HAP-1 (cell line): Measurements from ENCODE around the gene LRRC7.

Source experiments
- DNase-seq, 2 experiments: peaks; one replicate each; pipeline ENCODE4 v3.0.0-alpha.2; 2016 to 2020; ENCODE audit warnings: low spot score in 2 of 2
- H3K27me3 ChIP-seq: fragments of 250-450 bp; sonication (Bioruptor Pico); 2 replicates; pipeline ENCODE4 v1.5.1; 2020; ENCODE audit warnings: low read depth, mild to moderate bottlenecking, moderate library complexity
- H3K36me3 ChIP-seq: fragments of 250-450 bp; sonication (Bioruptor Pico); replicated peaks from 2 replicates; pipeline ENCODE4 v1.5.1; 2020; ENCODE audit warnings: mild to moderate bottlenecking
- H3K4me1 ChIP-seq: fragments of 250-450 bp; sonication (Bioruptor Pico); 2 replicates; pipeline ENCODE4 v1.5.1; 2020; ENCODE audit warnings: mild to moderate bottlenecking
- H3K4me3 ChIP-seq: fragments of 250-450 bp; sonication (Bioruptor Pico); 2 replicates; pipeline ENCODE4 v1.5.1; 2020; ENCODE audit warnings: mild to moderate bottlenecking, moderate library complexity
- H3K9me3 ChIP-seq: fragments of 250-450 bp; sonication (Bioruptor Pico); 2 replicates; pipeline ENCODE4 v1.5.1; 2020; ENCODE audit warnings: mild to moderate bottlenecking, moderate library complexity
- in situ Hi-C: fragments of 300-500 bp; cut with MboI; formaldehyde crosslinking; loops from 3 replicates; pipeline ENCODE4 v1.14.3; 2020; ENCODE audit warnings: low sequenced_read_pairs, inconsistent platforms, mixed read lengths

Gene LRRC7

DNA sequence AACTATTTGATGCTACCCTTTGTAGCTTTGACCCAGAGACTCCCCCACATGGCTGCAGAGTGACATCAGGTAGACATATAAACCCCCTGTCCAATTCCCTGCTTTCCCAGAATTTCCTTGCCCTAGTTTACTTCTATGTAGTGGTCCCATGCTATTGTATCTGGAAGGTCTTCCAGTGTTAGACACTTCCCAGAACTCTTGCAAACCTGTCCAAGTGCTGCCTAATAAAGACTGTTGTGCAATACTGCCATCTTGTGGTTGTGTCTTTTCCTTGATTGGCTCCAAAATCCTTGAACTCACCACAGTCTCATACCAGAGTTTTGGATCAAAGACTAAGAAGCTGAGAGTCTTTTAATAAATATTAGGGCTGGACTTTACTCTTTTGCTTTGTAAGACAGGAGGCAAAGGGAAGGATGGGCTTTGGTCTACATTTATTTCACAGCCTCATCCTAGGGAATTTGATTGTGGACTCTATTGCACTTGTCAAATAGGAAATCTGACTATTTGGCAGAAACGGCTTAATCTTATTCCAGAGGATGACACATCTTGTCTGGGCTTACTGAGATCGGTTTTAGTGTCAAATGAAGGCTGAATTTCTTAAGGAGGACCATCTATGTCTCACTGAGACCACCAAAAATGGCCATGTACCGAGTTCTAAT, 169.9 kb downstream of the LRRC7 start:
- peak; percentile 64 to 73 for DNase-seq
- in situ Hi-C loops: loop anchor here (25.0 kb wide), 1 partner anchor 1275 kb away; no protein-coding TSS in a partner anchor
- no peaks in the 10 kb centered on the region for H3K9me3 ChIP-seq
- peaks cover 14% of the 10 kb centered on the region for H3K4me1 ChIP-seq
- H3K36me3 ChIP-seq: no peaks in the 10 kb centered on the region
- no peaks in the 10 kb centered on the region for H3K27me3 ChIP-seq
- H3K4me3 ChIP-seq: no peak overlapping the region

DNA sequence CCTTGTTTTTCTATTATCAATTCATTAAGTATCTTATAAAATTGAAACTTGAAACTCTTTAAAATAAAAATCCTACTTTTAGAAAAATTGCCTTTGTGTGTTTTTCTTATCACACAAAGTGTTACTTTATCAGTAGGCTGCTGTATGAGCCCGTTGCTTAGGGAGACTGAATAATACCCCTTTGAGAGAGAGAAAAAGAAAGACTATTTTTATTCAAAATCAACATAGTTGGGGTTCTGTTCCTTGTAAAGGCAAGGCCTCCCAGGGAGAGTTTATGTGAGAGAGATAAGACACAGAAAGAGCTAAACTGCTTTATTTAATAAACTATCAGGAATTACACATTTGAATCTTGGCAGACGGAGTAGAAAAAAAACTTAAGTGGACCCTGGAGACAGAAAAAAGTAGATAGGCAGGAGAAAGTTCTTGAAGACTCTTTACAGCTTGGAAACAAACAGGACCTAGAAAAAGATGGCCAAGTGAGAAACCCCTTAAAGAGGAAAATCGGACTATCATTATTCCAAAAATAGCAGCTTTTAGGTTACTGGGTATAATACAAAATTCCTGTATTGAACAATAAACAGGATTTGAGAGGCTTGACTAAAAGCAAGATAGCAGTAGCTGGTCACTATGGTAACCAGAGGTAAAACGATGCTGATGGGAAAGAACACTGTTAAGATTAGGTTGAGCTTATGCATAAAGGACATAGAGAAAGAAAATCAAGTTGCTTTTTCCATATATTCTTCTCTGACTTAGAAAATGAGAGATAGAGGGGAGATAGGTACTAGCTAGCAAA, 170.9 kb downstream of the LRRC7 start:
- Histone ChIP-seq H3K36me3 (no peaks in the 10 kb centered on the region), H3K9me3 (no peaks in the 10 kb centered on the region), H3K4me3 (no peak overlapping the region), H3K4me1 (peaks cover 23% of the 10 kb centered on the region), H3K27me3 (no peaks in the 10 kb centered on the region)
- in situ Hi-C loops: loop anchor here (25.0 kb wide), 1 partner anchor 1276 kb away; no protein-coding TSS in a partner anchor
- peak in 1 of 2 experiments; percentile 25 for DNase-seq

DNA sequence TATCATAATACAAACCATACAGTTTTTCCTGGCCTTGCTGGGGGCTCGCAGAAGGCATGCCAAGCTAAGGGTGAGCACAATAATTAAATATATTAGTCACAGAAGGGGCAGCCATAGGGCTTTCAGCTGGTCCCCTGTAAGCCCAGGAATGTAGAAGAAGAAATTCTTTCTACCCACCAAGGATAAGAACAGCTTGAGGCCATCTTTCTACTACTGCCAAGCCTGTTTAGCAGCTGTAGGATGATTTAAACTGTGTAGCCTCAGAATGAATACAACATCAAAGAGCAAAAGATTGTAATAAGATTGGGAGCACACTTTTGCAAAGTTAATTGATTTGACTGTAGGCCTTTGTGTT, 171.5 kb downstream of the LRRC7 start:
- in situ Hi-C loops: loop anchor here (25.0 kb wide), 1 partner anchor 1277 kb away; no protein-coding TSS in a partner anchor
- H3K36me3 ChIP-seq: no peaks in the 10 kb centered on the region
- no peaks in the 10 kb centered on the region for H3K9me3 ChIP-seq
- H3K4me1 ChIP-seq: peaks cover 29% of the 10 kb centered on the region
- H3K27me3 ChIP-seq: no peaks in the 10 kb centered on the region
- H3K4me3 ChIP-seq: no peak overlapping the region
- peak; percentile 18 to 42 for DNase-seq

DNA sequence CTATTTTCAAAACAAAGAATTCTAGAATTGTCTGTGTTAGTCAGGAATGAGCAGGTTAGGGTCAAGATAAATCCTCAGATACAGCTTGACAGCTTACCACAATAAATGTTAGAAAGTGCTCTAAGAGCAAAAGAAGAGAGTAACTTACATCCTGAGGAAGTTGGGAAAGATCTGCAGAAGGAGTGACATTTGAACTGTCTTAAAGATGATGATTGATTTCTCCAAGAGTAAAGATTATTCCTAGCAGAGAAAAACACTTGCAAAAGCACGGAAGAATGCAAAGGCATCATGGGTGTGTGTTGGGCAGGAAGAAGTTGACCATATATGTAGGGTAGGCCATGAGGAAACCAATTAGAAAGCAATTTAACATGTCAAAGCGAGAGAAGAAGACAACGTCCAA, 175.4 kb downstream of the LRRC7 start:
- Histone ChIP-seq H3K9me3 (no peaks in the 10 kb centered on the region), H3K27me3 (no peaks in the 10 kb centered on the region), H3K36me3 (no peaks in the 10 kb centered on the region), H3K4me1 (peaks cover 37% of the 10 kb centered on the region), H3K4me3 (no peak overlapping the region)
- in situ Hi-C loops: loop anchor here (25.0 kb wide), 1 partner anchor 1281 kb away; no protein-coding TSS in a partner anchor
- peak in 1 of 2 experiments; percentile 24 for DNase-seq

DNA sequence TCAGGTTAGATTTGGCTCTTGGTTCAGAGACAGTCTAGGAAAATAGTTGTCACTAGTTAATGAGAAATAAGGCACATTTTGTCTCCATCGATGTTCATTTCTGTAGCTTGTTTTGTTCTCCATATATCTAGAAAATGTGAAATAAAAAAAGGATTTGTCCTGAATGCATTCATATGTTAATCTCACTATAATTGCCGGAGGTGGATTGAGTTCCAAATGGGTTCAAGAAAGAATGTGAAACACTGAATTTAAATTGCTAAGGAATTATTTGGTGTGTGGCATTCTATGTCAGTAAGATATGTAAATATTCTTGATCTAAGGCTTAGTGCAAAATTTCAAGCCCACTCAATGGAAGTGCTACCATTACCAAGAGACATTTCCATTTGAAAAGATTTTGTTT, 176.7 kb downstream of the LRRC7 start:
- H3K4me3 ChIP-seq: no peak overlapping the region
- peak in 1 of 2 experiments; percentile 95 for DNase-seq
- no peaks in the 10 kb centered on the region for H3K27me3 ChIP-seq
- H3K9me3 ChIP-seq: no peaks in the 10 kb centered on the region
- no peaks in the 10 kb centered on the region for H3K36me3 ChIP-seq
- H3K4me1 ChIP-seq: peaks cover 27% of the 10 kb centered on the region
- in situ Hi-C loops: loop anchor here (25.0 kb wide), 1 partner anchor 1282 kb away; no protein-coding TSS in a partner anchor

DNA sequence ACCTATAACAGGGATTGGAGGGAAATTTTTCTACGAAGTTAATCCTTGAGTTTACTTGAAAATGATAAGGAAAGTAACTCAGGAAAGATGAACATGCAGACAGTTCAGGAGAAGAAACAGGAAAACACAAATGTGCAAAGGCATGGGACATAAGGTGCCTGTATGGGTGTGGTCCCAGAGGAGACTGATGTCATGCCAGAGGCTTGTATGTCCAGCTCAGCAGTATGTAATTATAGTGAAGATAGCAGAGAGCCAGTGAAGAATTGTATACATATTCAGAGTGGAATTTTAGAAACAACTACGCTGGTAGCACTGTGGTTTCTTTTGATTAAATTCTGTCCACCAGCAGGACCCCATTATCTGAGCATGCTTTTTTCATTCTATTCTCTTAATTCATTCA, 179.5 kb downstream of the LRRC7 start:
- no peak for DNase-seq
- Histone ChIP-seq H3K36me3 (no peaks in the 10 kb centered on the region), H3K4me3 (no peak overlapping the region), H3K4me1 (peaks cover 23% of the 10 kb centered on the region), H3K27me3 (no peaks in the 10 kb centered on the region), H3K9me3 (no peaks in the 10 kb centered on the region)
- in situ Hi-C loops: loop anchor here (25.0 kb wide), 1 partner anchor 1285 kb away; no protein-coding TSS in a partner anchor

DNA sequence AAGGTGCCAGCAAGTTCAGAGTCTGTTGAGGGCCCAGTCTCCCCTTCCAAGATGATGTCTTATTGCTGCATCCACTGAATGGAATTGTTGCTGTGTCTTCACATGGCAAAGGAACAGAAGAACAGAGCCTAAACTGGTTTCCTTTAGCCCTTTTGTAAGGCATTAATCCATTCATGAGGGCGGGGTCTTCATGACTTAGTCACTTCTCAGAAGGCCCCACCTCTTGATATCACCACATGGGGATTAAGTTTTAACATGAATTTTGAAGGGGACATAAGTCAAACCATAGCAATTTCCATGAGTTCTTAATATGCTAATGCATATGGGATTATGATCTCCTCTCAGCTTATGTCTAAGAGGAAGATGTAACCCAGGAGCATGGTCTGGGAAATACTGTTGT, 182.9 kb downstream of the LRRC7 start:
- H3K4me3 ChIP-seq: no peak overlapping the region
- in situ Hi-C loops: no loop called here
- no peaks in the 10 kb centered on the region for H3K9me3 ChIP-seq
- no peaks in the 10 kb centered on the region for H3K36me3 ChIP-seq
- no peaks in the 10 kb centered on the region for H3K4me1 ChIP-seq
- H3K27me3 ChIP-seq: no peaks in the 10 kb centered on the region
- no peak for DNase-seq

DNA sequence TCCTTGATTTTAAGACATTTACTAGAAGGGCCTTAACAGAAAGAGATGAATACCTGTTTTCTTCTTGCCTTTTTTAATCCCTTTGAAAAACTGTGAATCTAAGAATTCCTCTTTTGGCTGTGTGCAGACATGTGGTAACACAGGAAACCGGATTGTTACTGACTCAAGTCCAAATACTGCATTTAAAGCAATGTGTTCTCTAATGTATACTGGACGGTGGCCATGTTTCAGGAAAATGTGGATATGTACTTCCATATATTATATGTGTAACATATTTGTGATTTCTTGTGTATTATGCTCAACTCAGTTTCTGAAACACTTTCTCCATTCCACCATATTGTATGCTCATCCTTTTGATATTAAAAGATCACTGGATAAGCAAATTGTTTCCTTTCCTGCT, 185.1 kb downstream of the LRRC7 start:
- Histone ChIP-seq H3K4me1 (no peaks in the 10 kb centered on the region), H3K4me3 (no peak overlapping the region), H3K9me3 (no peaks in the 10 kb centered on the region), H3K27me3 (no peaks in the 10 kb centered on the region), H3K36me3 (no peaks in the 10 kb centered on the region)
- DNase-seq: no peak
- in situ Hi-C loops: no loop called here

DNA sequence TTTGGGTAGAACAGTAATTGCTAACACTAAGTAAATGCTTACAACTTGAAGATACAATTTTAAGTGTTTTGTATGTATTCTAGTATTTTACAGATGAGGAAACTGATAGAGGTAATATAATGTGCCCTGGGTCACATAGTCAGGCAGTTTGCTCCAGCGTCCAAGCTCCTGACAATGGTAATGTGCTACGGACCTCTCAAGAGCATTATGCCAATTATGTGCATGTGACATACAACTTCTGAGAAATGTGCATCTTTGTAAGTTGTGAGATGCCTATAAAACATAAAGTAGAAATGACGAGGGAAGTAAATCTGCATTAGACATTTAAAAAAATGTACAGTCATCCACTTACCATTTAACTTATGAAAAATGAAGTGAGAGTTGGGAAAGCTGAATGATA, 186.8 kb downstream of the LRRC7 start:
- Histone ChIP-seq H3K9me3 (no peaks in the 10 kb centered on the region), H3K36me3 (no peaks in the 10 kb centered on the region), H3K4me1 (no peaks in the 10 kb centered on the region), H3K4me3 (no peak overlapping the region), H3K27me3 (no peaks in the 10 kb centered on the region)
- in situ Hi-C loops: no loop called here
- DNase-seq: no peak

DNA sequence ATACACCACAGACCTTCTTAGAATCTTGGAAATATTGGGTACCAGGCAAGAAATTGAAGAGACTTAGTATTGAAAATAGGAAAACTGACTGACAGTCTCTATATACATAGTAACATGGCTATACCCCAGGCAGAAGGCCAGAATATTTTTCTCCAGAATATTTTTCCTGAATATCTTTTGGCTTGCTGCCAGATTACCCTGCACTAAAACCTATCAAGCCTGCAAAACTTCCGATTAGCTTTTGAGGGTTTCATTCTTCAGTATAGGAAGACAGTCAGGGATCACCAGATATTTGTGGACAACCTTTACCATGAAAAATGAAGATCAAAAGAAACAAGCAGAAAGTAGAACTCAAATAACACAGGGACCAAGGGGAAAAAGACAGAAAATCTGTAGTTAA, 187.9 kb downstream of the LRRC7 start:
- in situ Hi-C loops: no loop called here
- no peaks in the 10 kb centered on the region for H3K27me3 ChIP-seq
- no peak for DNase-seq

DNA sequence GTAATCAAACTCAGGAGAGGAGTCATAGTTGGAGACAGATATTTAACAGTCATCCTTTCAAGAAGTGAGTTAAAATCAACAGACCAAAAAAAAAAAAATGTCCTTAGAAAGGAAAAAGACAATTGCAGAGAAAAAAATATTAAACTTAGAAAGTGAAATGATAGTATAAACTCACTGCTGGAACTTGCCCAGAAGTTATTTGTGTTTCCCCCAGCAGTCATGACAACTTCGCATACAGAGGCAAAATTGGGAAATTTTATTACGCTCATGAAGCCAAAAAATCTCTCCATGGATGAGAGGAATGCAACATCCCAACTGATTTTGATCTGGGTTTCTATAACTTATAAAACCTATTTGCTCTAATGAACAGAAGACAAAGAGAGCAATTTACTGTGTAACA, 198.2 kb downstream of the LRRC7 start:
- no peaks in the 10 kb centered on the region for H3K27me3 ChIP-seq
- in situ Hi-C loops: no loop called here
- no peaks in the 10 kb centered on the region for H3K36me3 ChIP-seq
- no peak overlapping the region for H3K4me3 ChIP-seq
- no peaks in the 10 kb centered on the region for H3K4me1 ChIP-seq
- no peaks in the 10 kb centered on the region for H3K9me3 ChIP-seq
- DNase-seq: no peak

More for the DNA sequence above, 187.9 kb downstream of the LRRC7 start:
- no peaks in the 10 kb centered on the region for H3K36me3 ChIP-seq
- no peaks in the 10 kb centered on the region for H3K9me3 ChIP-seq
- H3K4me1 ChIP-seq: no peaks in the 10 kb centered on the region
- H3K4me3 ChIP-seq: no peak overlapping the region

DNA sequence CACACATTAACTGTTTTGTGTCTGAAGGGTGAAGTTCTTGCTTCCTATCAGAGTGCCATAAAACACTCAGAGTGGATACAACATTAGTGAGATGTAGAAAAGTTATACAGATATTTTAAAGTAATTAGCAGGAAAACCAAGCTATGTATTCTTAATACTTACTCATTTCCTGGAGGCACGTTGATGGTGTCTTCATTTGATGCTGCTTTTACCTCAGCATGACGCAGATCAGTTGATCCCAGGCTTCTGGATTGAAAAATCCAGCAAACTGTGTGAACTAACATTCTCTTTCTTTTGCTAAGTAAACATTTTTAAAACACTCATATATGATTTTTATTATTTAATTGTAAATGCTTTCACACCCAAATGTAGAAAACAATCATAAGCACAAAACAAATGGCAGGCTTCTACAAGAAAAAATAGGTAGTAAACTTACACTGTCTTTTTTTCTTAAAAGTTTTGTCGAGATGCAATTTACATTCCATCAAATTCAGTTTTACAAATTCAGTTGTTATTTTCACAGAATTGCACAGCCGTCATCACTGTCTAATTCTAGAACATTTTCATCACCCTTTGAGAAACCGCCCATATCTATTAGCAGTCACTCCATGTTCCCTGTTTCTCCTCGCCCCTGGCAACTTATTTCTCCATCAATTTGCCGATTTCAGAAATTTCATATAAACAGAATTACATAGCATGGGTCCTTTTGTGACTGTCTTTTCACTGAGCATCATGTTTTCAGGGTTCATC, 198.9 kb downstream of the LRRC7 start:
- in situ Hi-C loops: no loop called here
- Histone ChIP-seq H3K27me3 (no peaks in the 10 kb centered on the region), H3K4me3 (no peak overlapping the region), H3K36me3 (no peaks in the 10 kb centered on the region), H3K9me3 (no peaks in the 10 kb centered on the region), H3K4me1 (no peaks in the 10 kb centered on the region)
- no peak for DNase-seq

DNA sequence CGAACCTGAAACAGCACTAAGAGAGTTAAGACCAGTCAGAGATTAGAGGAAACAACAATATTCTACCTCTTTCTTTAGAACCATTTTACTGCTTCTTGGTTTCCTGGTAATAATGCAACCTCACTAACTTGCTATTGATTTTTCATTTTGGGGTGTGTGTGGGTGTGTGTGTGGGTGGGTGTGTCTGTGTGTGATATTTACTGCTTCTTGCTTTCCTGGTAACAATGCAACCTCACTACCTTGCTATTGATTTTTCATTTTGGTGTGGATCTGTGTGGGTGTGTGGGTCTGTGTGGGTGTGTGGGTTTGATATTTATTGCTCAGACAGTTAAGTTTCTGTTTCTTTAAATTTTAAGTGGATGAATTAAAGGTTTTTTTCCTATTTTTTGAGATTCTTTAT, 208.8 kb downstream of the LRRC7 start:
- Histone ChIP-seq H3K36me3 (no peaks in the 10 kb centered on the region), H3K4me1 (no peaks in the 10 kb centered on the region), H3K27me3 (no peaks in the 10 kb centered on the region), H3K9me3 (no peaks in the 10 kb centered on the region), H3K4me3 (no peak overlapping the region)
- DNase-seq: no peak
- in situ Hi-C loops: no loop called here

DNA sequence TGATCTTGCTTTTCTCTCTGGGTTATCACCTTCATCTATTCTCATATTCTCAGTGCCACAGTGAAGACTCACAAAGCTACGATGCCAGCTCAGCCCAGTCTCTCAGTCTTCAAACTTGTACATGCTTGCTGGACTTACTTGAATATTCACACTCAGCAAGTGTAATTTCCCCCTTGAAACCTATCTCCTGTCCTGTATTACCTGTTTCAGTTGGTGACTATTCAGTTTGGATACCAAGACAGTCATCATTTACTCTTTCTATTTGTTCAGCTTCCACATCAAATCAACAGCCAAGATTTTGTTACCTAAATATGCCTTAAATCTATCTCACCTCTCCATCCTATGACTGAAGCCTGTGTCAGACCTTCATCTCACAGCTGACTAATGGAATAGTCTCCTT, 209.7 kb downstream of the LRRC7 start:
- in situ Hi-C loops: no loop called here

More for the DNA sequence above, 209.7 kb downstream of the LRRC7 start:
- no peaks in the 10 kb centered on the region for H3K27me3 ChIP-seq
- H3K4me1 ChIP-seq: no peaks in the 10 kb centered on the region
- H3K36me3 ChIP-seq: no peaks in the 10 kb centered on the region
- DNase-seq: no peak
- H3K9me3 ChIP-seq: no peaks in the 10 kb centered on the region
- H3K4me3 ChIP-seq: no peak overlapping the region
